Keratinocyte (primary cell): ENCODE measurements around the gene OSBPL10. TPM values are rescaled to one million over a fixed set of nuclear protein-coding genes. Genes with fewer than 3 reads are reported as not detected.

Source experiments
- DNase-seq: peaks from one replicate; pipeline ENCODE4 v3.0.0-alpha.2; 2011; ENCODE audit warnings: low read depth, missing footprints, low spot score
- FAIRE-seq: peaks from 2 replicates; lab custom pipeline; 2011; peaks lifted over from hg19 to GRCh38; lab: Jason Lieb, UNC
- H2AFZ ChIP-seq: 2 replicates; pipeline ENCODE4 v1.6.0; 2012; ENCODE audit warnings: low read length, control low read depth, inconsistent platforms; ENCODE audit not compliant: control insufficient read depth
- H3K27ac ChIP-seq: 2 replicates; pipeline ENCODE4 v1.5.1; 2011; ENCODE audit warnings: low read length; ENCODE audit not compliant: control insufficient read depth, insufficient read depth
- H3K27me3 ChIP-seq: 3 replicates; pipeline ENCODE4 v1.6.0; 2011; ENCODE audit warnings: low read length; ENCODE audit not compliant: control insufficient read depth, insufficient read depth; ENCODE audit errors: extremely low read depth
- H3K36me3 ChIP-seq, 2 experiments: 2 replicates in 1 of 2; 3 replicates in 1 of 2; pipeline ENCODE4 v1.5.1; 2011; ENCODE audit warnings: low read length in 2 of 2, mild to moderate bottlenecking in 1 of 2; ENCODE audit not compliant: control insufficient read depth in 2 of 2, insufficient read depth in 2 of 2; ENCODE audit errors: extremely low read depth in 1 of 2
- H3K4me1 ChIP-seq: 3 replicates; pipeline ENCODE4 v1.5.1; 2011; ENCODE audit warnings: low read length; ENCODE audit not compliant: control insufficient read depth, insufficient read depth; ENCODE audit errors: extremely low read depth
- H3K4me2 ChIP-seq: 3 replicates; pipeline ENCODE4 v1.6.0; 2011; ENCODE audit warnings: low read depth, low read length; ENCODE audit not compliant: control insufficient read depth, insufficient read depth; ENCODE audit errors: extremely low read depth
- H3K4me3 ChIP-seq, 3 experiments: fragments of 200-600 bp in 1 of 3; sonication (generic) in 1 of 3; 2 replicates in 2 of 3; 3 replicates in 1 of 3; pipeline ENCODE4 v1.5.1; 2011 to 2016; ENCODE audit warnings: low read length in 3 of 3, mild to moderate bottlenecking in 3 of 3, control low read depth in 2 of 3, inconsistent platforms in 1 of 3, low read depth in 1 of 3, mixed read lengths in 1 of 3, mixed run types in 1 of 3, moderate library complexity in 1 of 3; ENCODE audit not compliant: control insufficient read depth in 2 of 3, insufficient read depth in 2 of 3; ENCODE audit errors: extremely low read depth in 1 of 3
- H3K79me2 ChIP-seq: 2 replicates; pipeline ENCODE4 v1.6.0; 2012; ENCODE audit warnings: low read length; ENCODE audit not compliant: control insufficient read depth, insufficient read depth
- H3K9ac ChIP-seq: 3 replicates; pipeline ENCODE4 v1.6.0; 2011; ENCODE audit warnings: low read length; ENCODE audit not compliant: control insufficient read depth, insufficient read depth; ENCODE audit errors: extremely low read depth
- H3K9me1 ChIP-seq: 3 replicates; pipeline ENCODE4 v1.6.0; 2011; ENCODE audit warnings: low read length; ENCODE audit not compliant: control insufficient read depth, insufficient read depth; ENCODE audit errors: extremely low read depth
- H3K9me3 ChIP-seq: 2 replicates; pipeline ENCODE4 v1.5.1; 2012; ENCODE audit warnings: low read depth, low read length; ENCODE audit not compliant: control insufficient read depth
- H4K20me1 ChIP-seq: 3 replicates; pipeline ENCODE4 v1.6.0; 2011; ENCODE audit warnings: low read length; ENCODE audit not compliant: control insufficient read depth, insufficient read depth; ENCODE audit errors: extremely low read depth
- CTCF ChIP-seq, 3 experiments: IDR thresholded peaks in 1 of 3; conservative IDR thresholded peaks in 1 of 3; optimal IDR thresholded peaks in 1 of 3; 2 replicates in 2 of 3; 3 replicates in 1 of 3; pipeline versions ENCODE3 to v1.5.1; 2011; ENCODE audit warnings: low read length in 3 of 3, mild to moderate bottlenecking in 3 of 3, moderate library complexity in 2 of 3, control low read depth in 1 of 3, inconsistent platforms in 1 of 3; ENCODE audit not compliant: insufficient read depth in 2 of 3; ENCODE audit errors: extremely low read depth in 1 of 3
- EZH2 ChIP-seq: IDR thresholded peaks from one replicate; pipeline ENCODE4 v1.6.1; 2012; ENCODE audit warnings: inconsistent platforms, mild to moderate bottlenecking, low read length, moderate library complexity
- dilution Hi-C: fragments of 300-500 bp; cut with MboI; formaldehyde crosslinking; loops from one replicate; pipeline ENCODE4 v1.7.0; 2020; ENCODE audit warnings: low sequenced_read_pairs; ENCODE audit not compliant: extremely low pct_ligation_motif_present
- polyA plus RNA-seq, 5 experiments: library from polyadenylated mRNA; depleted of rRNA in 3 of 5; stranded (reverse) in 3 of 5; stranded (forward) in 1 of 5; unstranded in 1 of 5; fragments of >200 nt; gene quantifications; 1 replicate in 1 of 5; 2 replicates in 3 of 5; 3 replicates in 1 of 5; pipeline versions ENCODE4 v1.2.1 to v1.2.3, GENCODE V29; 2011 to 2012; ENCODE audit warnings: missing spikeins in 2 of 5, low read depth in 1 of 5, low replicate concordance in 1 of 5

OSBPL10 gene
- polyA plus RNA-seq, 1 donor (not counting 4 experiments of a cell fraction or from before 2014, with no cell fraction given) = 50.1 TPM

DNA sequence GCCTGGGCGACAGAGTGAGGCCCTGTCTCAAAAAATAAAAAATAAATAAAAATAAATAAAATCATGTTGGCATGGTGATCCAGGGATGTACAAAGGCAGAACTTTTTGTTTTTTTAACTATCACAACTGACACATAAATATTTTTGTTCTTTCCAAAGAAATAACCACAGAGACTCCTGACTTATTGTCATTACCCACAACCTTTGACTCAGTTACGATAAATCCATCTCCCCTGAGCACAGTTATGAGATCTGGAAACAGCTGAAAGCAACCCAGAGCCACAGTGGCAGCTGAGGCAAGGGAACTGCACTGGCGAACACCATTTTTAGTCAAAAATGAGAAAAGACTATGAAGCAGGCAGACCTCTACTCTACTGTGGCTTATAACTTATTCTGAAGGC lies 24.0 kb downstream of the OSBPL10 start:
- Histone ChIP-seq H3K9me1 (no peaks in the 10 kb centered on the region), H3K4me1 (peaks cover 26% of the 10 kb centered on the region), H3K27ac (no peak overlapping the region), H3K4me3 (no peak overlapping the region), H4K20me1 (peaks cover 2% of the 10 kb centered on the region), H3K36me3 (peaks cover 1 to 4% of the 10 kb centered on the region in 2 experiments), H3K4me2 (no peak overlapping the region), H2AFZ (no peak overlapping the region), H3K27me3 (no peaks in the 10 kb centered on the region), H3K9ac (no peak overlapping the region), H3K9me3 (peaks cover 5% of the 10 kb centered on the region), H3K79me2 (peaks cover 98% of the 10 kb centered on the region)
- DNase-seq = no peak
- TF ChIP-seq EZH2 (no peak), CTCF (optimal IDR thresholded peaks at IDR 0.05 in 1 of 3, IDR thresholded peaks at IDR 0.05 in 1 of 3, conservative IDR thresholded peaks at IDR 0.05 in 1 of 3; ENCODE audit: extremely low read depth in 1 of 3, insufficient read depth in 2 of 3, low read length in 3 of 3) (no peak)
- FAIRE-seq = no peak
- dilution Hi-C loops = no loop called here

DNA sequence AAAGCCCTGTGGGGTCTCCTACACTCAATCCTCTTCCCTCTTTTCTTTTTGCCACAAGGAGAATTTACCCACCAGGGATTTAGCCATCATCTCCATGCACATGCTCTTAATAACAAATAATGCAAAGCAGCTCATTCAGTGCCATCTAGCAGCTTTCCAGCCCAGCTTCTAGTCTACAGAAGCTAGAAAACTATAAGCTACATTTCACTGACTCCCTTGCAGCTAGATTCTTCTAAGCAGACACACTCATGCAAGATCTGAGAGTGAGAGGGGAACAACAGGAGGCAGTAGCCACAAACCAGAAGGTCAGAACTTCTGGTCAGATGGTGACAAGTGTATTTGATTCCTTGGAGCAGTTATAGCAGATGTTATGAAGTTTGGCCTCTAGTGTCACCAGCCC lies 25.5 kb downstream of the OSBPL10 start:
- H3K9me3 ChIP-seq = peaks cover 5% of the 10 kb centered on the region
- H2AFZ ChIP-seq = no peak overlapping the region
- H3K4me2 ChIP-seq = no peak overlapping the region
- H3K9ac ChIP-seq = no peak overlapping the region
- DNase-seq = no peak
- TF ChIP-seq EZH2 (no peak), CTCF (optimal IDR thresholded peaks at IDR 0.05 in 1 of 3, IDR thresholded peaks at IDR 0.05 in 1 of 3, conservative IDR thresholded peaks at IDR 0.05 in 1 of 3; ENCODE audit: extremely low read depth in 1 of 3, insufficient read depth in 2 of 3, low read length in 3 of 3) (no peak)
- H3K4me1 ChIP-seq = peaks cover 14% of the 10 kb centered on the region
- H3K27ac ChIP-seq = no peak overlapping the region
- peaks cover 2% of the 10 kb centered on the region for H4K20me1 ChIP-seq
- H3K4me3 ChIP-seq = no peak overlapping the region
- peaks cover 97% of the 10 kb centered on the region for H3K79me2 ChIP-seq
- no peaks in the 10 kb centered on the region for H3K9me1 ChIP-seq
- peaks cover 1 to 4% of the 10 kb centered on the region in 2 experiments for H3K36me3 ChIP-seq
- no peaks in the 10 kb centered on the region for H3K27me3 ChIP-seq
- dilution Hi-C loops = no loop called here
- no peak for FAIRE-seq
